K562 (cell line): ENCODE results near the gene CRYM. TPM values are rescaled to one million over a fixed set of nuclear protein-coding genes. Genes with fewer than 3 reads are reported as not detected.

Experiments
- ATAC-seq: fragments of 200-7000 bp; cut with Tn5 transposase; 3 replicates; pipeline ENCODE4 v1.9.1; 2020; ENCODE audit warnings: moderate library complexity
- BruUV-seq: library from RNA; stranded (reverse); fragments of 400-500 nt; replicated peaks from 2 replicates; lab custom pipeline; 2021; lab: Mats Ljungman, UMichigan
- CTCF ChIA-PET: fragments of 300-600 bp; formaldehyde crosslinking; extraction: SDS; loops from one replicate; lab custom pipeline; 2021; ENCODE audit warnings: low intra/inter-chr PET ratio; lab: Yijun Ruan, JAX
- POLR2A ChIA-PET: fragments of 300-600, 350-650 bp; sonication (Branson Sonifier 250); formaldehyde crosslinking; extraction: SDS; loops from one replicate; lab custom pipeline; 2021; ENCODE audit warnings: antibody characterized with exemption, inconsistent platforms; lab: Yijun Ruan, JAX
- DNase-seq, 4 experiments: peaks; one replicate each; pipeline versions ENCODE4 v3.0.0 to v3.0.0-alpha.2; 2011 to 2018; ENCODE audit warnings: low spot score in 3 of 4, mixed read lengths in 3 of 4; ENCODE audit errors: extremely low read depth in 1 of 4
- FAIRE-seq: peaks from 2 replicates; lab custom pipeline; 2011; peaks lifted over from hg19 to GRCh38; lab: Jason Lieb, UNC
- H2AFZ ChIP-seq: 2 replicates; pipeline ENCODE4 v1.6.0; 2011; ENCODE audit warnings: low read depth, low read length, control low read depth, inconsistent platforms
- H3K27ac ChIP-seq: fragments of 200-600 bp; 3 replicates; pipeline ENCODE4 v1.8.0; 2011; ENCODE audit warnings: low read depth, mild to moderate bottlenecking, control low read depth, inconsistent platforms, low read length, moderate library complexity, mixed read lengths; ENCODE audit errors: extremely low read depth
- H3K27me3 ChIP-seq, 2 experiments: fragments of 300-600 bp in 1 of 2; 2 replicates in 1 of 2; 3 replicates in 1 of 2; pipeline versions ENCODE4 v1.6.0 to v1.8.0; 2011; ENCODE audit warnings: inconsistent platforms in 2 of 2, low read length in 2 of 2, mild to moderate bottlenecking in 1 of 2, mixed read lengths in 1 of 2, moderate library complexity in 1 of 2; ENCODE audit not compliant: control insufficient read depth in 2 of 2, insufficient read depth in 2 of 2
- H3K36me3 ChIP-seq: fragments of 300-600 bp; 3 replicates; pipeline ENCODE4 v1.8.0; 2011; ENCODE audit warnings: mild to moderate bottlenecking, low read length, inconsistent platforms; ENCODE audit not compliant: control insufficient read depth, insufficient read depth
- H3K4me1 ChIP-seq, 2 experiments: fragments of 200-600 bp in 1 of 2; replicated peaks in 1 of 2; 2 replicates in 1 of 2; 3 replicates in 1 of 2; pipeline versions ENCODE4 v1.5.1 to v1.8.0; 2011; ENCODE audit warnings: inconsistent platforms in 2 of 2, low read length in 2 of 2, mild to moderate bottlenecking in 1 of 2, mixed read lengths in 1 of 2, moderate library complexity in 1 of 2; ENCODE audit not compliant: control insufficient read depth in 2 of 2, insufficient read depth in 2 of 2
- H3K4me2 ChIP-seq: 2 replicates; pipeline ENCODE4 v1.6.1; 2011; ENCODE audit warnings: low read length, control low read depth, inconsistent platforms, mixed read lengths; ENCODE audit not compliant: insufficient read depth
- H3K4me3 ChIP-seq: fragments of 200-600 bp; sonication (generic), shearing (Covaris generic); 2 replicates; pipeline ENCODE4 v1.5.1; 2016; ENCODE audit warnings: control low read depth, inconsistent platforms
- H3K79me2 ChIP-seq: fragments of 200-600 bp; 3 replicates; pipeline ENCODE4 v1.8.0; 2011; ENCODE audit warnings: low read length, inconsistent platforms; ENCODE audit not compliant: control insufficient read depth, insufficient read depth
- H3K9ac ChIP-seq, 2 experiments: 2 replicates each; pipeline versions ENCODE4 v1.6.0 to v1.6.1; 2011; ENCODE audit warnings: low read depth in 2 of 2, low read length in 2 of 2, control low read depth in 1 of 2, inconsistent platforms in 1 of 2, mild to moderate bottlenecking in 1 of 2, mixed read lengths in 1 of 2; ENCODE audit not compliant: insufficient read depth in 1 of 2
- H3K9me1 ChIP-seq: one replicate; pipeline ENCODE4 v1.6.0; 2011; ENCODE audit warnings: inconsistent platforms, mild to moderate bottlenecking, low read length, moderate library complexity; ENCODE audit not compliant: control insufficient read depth, insufficient read depth
- H3K9me3 ChIP-seq: replicated peaks from 2 replicates; pipeline ENCODE4 v1.5.1; 2011; ENCODE audit warnings: low read depth, low read length, inconsistent platforms; ENCODE audit not compliant: control insufficient read depth, insufficient read depth
- H4K20me1 ChIP-seq: replicated peaks from 2 replicates; pipeline ENCODE4 v1.6.1; 2011; ENCODE audit warnings: low read length, inconsistent platforms, mixed read lengths; ENCODE audit not compliant: control insufficient read depth, insufficient read depth
- CBFA2T2 ChIP-seq: fragments of 450-650 bp; conservative IDR thresholded peaks from 2 replicates; pipeline ENCODE4 v1.6.1; 2017; ENCODE audit warnings: mild to moderate bottlenecking
- CCNT2 ChIP-seq: IDR thresholded peaks from 2 replicates; pipeline ENCODE4 v1.6.1; 2011; ENCODE audit warnings: borderline replicate concordance, low read depth, mild to moderate bottlenecking, moderate library complexity, mixed read lengths, low read length; ENCODE audit not compliant: insufficient read length; ENCODE audit errors: extremely low read depth
- CTBP1 ChIP-seq: fragments of 450-650 bp; IDR thresholded peaks from 2 replicates; pipeline ENCODE4 v1.6.1; 2016; ENCODE audit warnings: borderline replicate concordance
- EZH2 ChIP-seq: IDR thresholded peaks from 2 replicates; pipeline ENCODE4 v1.6.1; 2012; ENCODE audit warnings: low read depth, mild to moderate bottlenecking, inconsistent platforms, low read length, borderline replicate concordance
- HMG20A ChIP-seq: fragments of 450-650 bp; formaldehyde crosslinking; conservative IDR thresholded peaks from 2 replicates; pipeline ENCODE4 v1.4.0; 2020; ENCODE audit warnings: mild to moderate bottlenecking, mixed read lengths
- HNRNPL ChIP-seq: fragments of 200-400 bp; formaldehyde crosslinking; IDR thresholded peaks from 2 replicates; pipeline ENCODE4 v1.6.1; 2017; ENCODE audit warnings: low read depth, mild to moderate bottlenecking, low read length
- ILK ChIP-seq: fragments of 450-650 bp; IDR thresholded peaks from 2 replicates; pipeline ENCODE4 v1.6.1; 2016; ENCODE audit warnings: missing genetic modification characterization, low read depth, mild to moderate bottlenecking, missing compliant biosample characterization, moderate library complexity, borderline replicate concordance
- JUND ChIP-seq, 2 experiments: IDR thresholded peaks; 2 replicates in 1 of 2; 3 replicates in 1 of 2; pipeline ENCODE4 v1.6.1; 2011; ENCODE audit warnings: borderline replicate concordance in 2 of 2, low read depth in 2 of 2, low read length in 2 of 2, improper control_type of control experiment in 1 of 2, missing biosample characterization in 1 of 2, missing genetic modification characterization in 1 of 2, missing genetic modification reagents in 1 of 2
- KDM1A ChIP-seq, 2 experiments: fragments of 450-650 bp; IDR thresholded peaks; 2 replicates each; pipeline ENCODE4 v1.6.1; 2016; ENCODE audit warnings: mild to moderate bottlenecking in 2 of 2
- MCM5 ChIP-seq: fragments of 450-650 bp; IDR thresholded peaks from 2 replicates; pipeline ENCODE4 v1.6.1; 2016; ENCODE audit warnings: low read depth
- MYC ChIP-seq, 2 experiments: fragments of 250-450 bp in 1 of 2; sonication (Bioruptor Pico) in 1 of 2; IDR thresholded peaks; 2 replicates each; pipeline versions ENCODE4 v1.5.1 to v1.6.1; 2012 to 2021; ENCODE audit warnings: low read depth in 2 of 2, borderline replicate concordance in 1 of 2, improper control_type of control experiment in 1 of 2, low read length in 1 of 2, mild to moderate bottlenecking in 1 of 2, moderate library complexity in 1 of 2
- NCOA1 ChIP-seq: fragments of 450-650 bp; IDR thresholded peaks from 2 replicates; pipeline ENCODE4 v1.6.1; 2016; ENCODE audit warnings: low read depth
- NELFE ChIP-seq: IDR thresholded peaks from 2 replicates; pipeline ENCODE4 v1.6.1; 2011; ENCODE audit warnings: mild to moderate bottlenecking; ENCODE audit not compliant: insufficient read depth, insufficient read length
- PHF8 ChIP-seq: fragments of 200-600 bp; sonication (generic); IDR thresholded peaks from 2 replicates; pipeline ENCODE4 v1.6.1; 2012; ENCODE audit warnings: mixed run types, mild to moderate bottlenecking, inconsistent platforms, low read length, moderate library complexity, borderline replicate concordance
- POLR3A ChIP-seq: IDR thresholded peaks from 2 replicates; pipeline ENCODE4 v1.6.1; 2011; ENCODE audit warnings: borderline replicate concordance, mild to moderate bottlenecking, moderate library complexity; ENCODE audit not compliant: insufficient read length, insufficient read depth; ENCODE audit errors: extremely low read depth
- RNF2 ChIP-seq: sonication (generic); IDR thresholded peaks from 2 replicates; pipeline ENCODE4 v1.6.1; 2016
- STAG1 ChIP-seq: sonication (generic); formaldehyde crosslinking; IDR thresholded peaks from 2 replicates; pipeline ENCODE4 v1.5.0; 2020; ENCODE audit warnings: missing genetic modification reagents, borderline replicate concordance
- ZEB2 ChIP-seq: fragments of 450-650 bp; IDR thresholded peaks from 2 replicates; pipeline ENCODE4 v1.6.1; 2016
- ZKSCAN3 ChIP-seq: fragments of 250-450 bp; sonication (Bioruptor Pico); IDR thresholded peaks from 2 replicates; pipeline ENCODE4 v1.4.0; 2020
- ZNF175 ChIP-seq: fragments of 200-800 bp; sonication (Bioruptor generic); IDR thresholded peaks from 2 replicates; pipeline ENCODE4 v1.6.1; 2016; ENCODE audit warnings: low read depth, mild to moderate bottlenecking, missing genetic modification characterization, missing compliant biosample characterization
- WGBS: fragments of 100-300 bp; shearing (Covaris generic); methylation state at CpG from one replicate; pipeline ENCODE4 v1.1.6; 2016; ENCODE audit warnings: low coverage, mixed read lengths; ENCODE audit not compliant: insufficient coverage; ENCODE audit errors: missing lambda C conversion rate; 5-methylcytosine and 5-hydroxymethylcytosine counted together
- in situ Hi-C: fragments of 300-500 bp; cut with MboI; formaldehyde crosslinking; loops from 4 replicates; pipeline ENCODE4 v1.15.0; 2018; ENCODE audit warnings: inconsistent platforms, mixed read lengths
- intact Hi-C: fragments of 100-400 bp; cut with micrococcal nuclease; formaldehyde crosslinking; loops from 2 replicates; pipeline ENCODE4 v1.14.2; 2022
- polyA plus RNA-seq, 8 experiments: library from polyadenylated mRNA; depleted of rRNA in 4 of 8; stranded (reverse) in 5 of 8; unstranded in 3 of 8; fragments of >200 nt; fragmentation: Nextera tagmentation in 2 of 8; fragmentation: Illumina TruSeq in 1 of 8; extraction: Ambion mirVana in 2 of 8; extraction: Trizol in 1 of 8; gene quantifications; 2 replicates each; pipeline versions ENCODE4 v1.2.1 to v1.2.3, GENCODE V29; 2011 to 2014; ENCODE audit warnings: inconsistent platforms in 1 of 8, missing spikeins in 1 of 8
- total RNA-seq, 7 experiments: library from RNA; depleted of rRNA in 6 of 7; stranded (reverse); fragments of >200 nt in 6 of 7; fragmentation: Illumina TruSeq in 2 of 7; extraction: Trizol in 2 of 7; gene quantifications; 2 replicates each; pipeline versions ENCODE4 v1.2.1 to v1.2.3, GENCODE V29; 2011 to 2021; ENCODE audit warnings: low replicate concordance in 1 of 7
- TF ChIP-seq, protein P1 (sequence below): fragments of 250-450 bp; sonication (Bioruptor Pico); IDR thresholded peaks from 2 replicates; pipeline ENCODE4 v1.8.0; 2021; ENCODE audit warnings: mild to moderate bottlenecking, moderate library complexity
- TF ChIP-seq, protein P2 (sequence below): fragments of 250-450 bp; sonication (Bioruptor Pico); IDR thresholded peaks from 2 replicates; pipeline ENCODE4 v1.6.1; 2021; ENCODE audit warnings: mild to moderate bottlenecking

The CRYM gene
- total and polyA plus RNA-seq, 9 of the 15 experiments (the other 6 are each of a cell fraction or from before 2014, with no cell fraction given), result 0.08 to 0.98 (median 0.47) TPM

DNA sequence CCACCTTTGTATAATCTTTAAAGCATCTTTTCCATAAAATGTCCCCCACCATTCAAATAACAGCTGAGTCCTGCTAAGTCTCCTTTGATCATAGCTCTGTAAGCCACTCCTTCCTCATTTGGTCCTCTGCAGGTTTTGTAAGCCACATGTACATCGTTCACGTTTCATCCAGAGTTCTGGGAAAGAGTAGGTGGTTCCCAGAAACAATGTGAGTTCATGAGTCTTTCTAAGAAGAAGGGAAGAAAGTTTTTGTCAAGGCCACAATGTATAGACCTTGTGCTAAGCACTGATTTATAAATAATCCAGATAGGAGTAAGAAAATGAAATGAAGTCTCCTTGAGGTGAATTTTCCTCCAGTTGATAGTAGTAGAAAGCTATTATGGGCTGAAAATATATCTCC lies 53.3 kb downstream of the CRYM start:
- ChIA-PET POLR2A (interaction anchor here (0.6 to 1.3 kb wide), 3 partner anchors 8 to 50 kb away, joined by 3 read pairs; partner anchors contain the start of gene ANKS4B), CTCF (no interaction called here)
- H3K4me3 ChIP-seq, result no peak overlapping the region
- peak in 2 of 4 experiments; percentile 8 to 55 for DNase-seq
- H2AFZ ChIP-seq, result no peak overlapping the region
- intact Hi-C loops (loop anchor here (5.0 kb wide), 1 partner anchor 53 kb away; the partner anchor contains the start of gene CRYM), in situ Hi-C loops (no loop called here)
- no peaks in the 10 kb centered on the region for H3K79me2 ChIP-seq
- H3K27me3 ChIP-seq, result peaks cover 2 to 6% of the 10 kb centered on the region in 2 experiments; a peak in 4 of 5 replicates
- H3K9me1 ChIP-seq, result no peaks in the 10 kb centered on the region
- no peak overlapping the region for H3K9ac ChIP-seq
- ATAC-seq, result no peak
- H3K27ac ChIP-seq, result no peak overlapping the region
- BruUV-seq, result no TSS peak
- peaks cover 0 to 7% of the 10 kb centered on the region in 2 experiments; a peak in 2 of 5 replicates for H3K4me1 ChIP-seq
- H4K20me1 ChIP-seq, result no peaks in the 10 kb centered on the region
- WGBS, result 0% methylated on average over 2 of the region's 2 CpGs
- H3K9me3 ChIP-seq, result no peaks in the 10 kb centered on the region
- no peak overlapping the region for H3K4me2 ChIP-seq
- no peak for FAIRE-seq
- no peaks in the 10 kb centered on the region for H3K36me3 ChIP-seq
- no peak for TF ChIP-seq ZKSCAN3
- no peak for TF ChIP-seq EZH2
- no peak for TF ChIP-seq RNF2
- TF ChIP-seq ILK (tag), result no peak
- TF ChIP-seq, protein P1, sequence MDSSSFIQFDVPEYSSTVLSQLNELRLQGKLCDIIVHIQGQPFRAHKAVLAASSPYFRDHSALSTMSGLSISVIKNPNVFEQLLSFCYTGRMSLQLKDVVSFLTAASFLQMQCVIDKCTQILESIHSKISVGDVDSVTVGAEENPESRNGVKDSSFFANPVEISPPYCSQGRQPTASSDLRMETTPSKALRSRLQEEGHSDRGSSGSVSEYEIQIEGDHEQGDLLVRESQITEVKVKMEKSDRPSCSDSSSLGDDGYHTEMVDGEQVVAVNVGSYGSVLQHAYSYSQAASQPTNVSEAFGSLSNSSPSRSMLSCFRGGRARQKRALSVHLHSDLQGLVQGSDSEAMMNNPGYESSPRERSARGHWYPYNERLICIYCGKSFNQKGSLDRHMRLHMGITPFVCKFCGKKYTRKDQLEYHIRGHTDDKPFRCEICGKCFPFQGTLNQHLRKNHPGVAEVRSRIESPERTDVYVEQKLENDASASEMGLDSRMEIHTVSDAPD, result no peak
- TF ChIP-seq CBFA2T2, result no peak
- no peak for TF ChIP-seq STAG1 (CRISPR knock-in tag)
- peak; percentile 72 to 86 for TF ChIP-seq KDM1A (IDR thresholded peaks at IDR 0.05)
- no peak for TF ChIP-seq POLR3A
- no peak for TF ChIP-seq MCM5
- TF ChIP-seq ZNF175 (CRISPR knock-in tag), result no peak
- TF ChIP-seq NELFE, result no peak
- TF ChIP-seq, protein P2, sequence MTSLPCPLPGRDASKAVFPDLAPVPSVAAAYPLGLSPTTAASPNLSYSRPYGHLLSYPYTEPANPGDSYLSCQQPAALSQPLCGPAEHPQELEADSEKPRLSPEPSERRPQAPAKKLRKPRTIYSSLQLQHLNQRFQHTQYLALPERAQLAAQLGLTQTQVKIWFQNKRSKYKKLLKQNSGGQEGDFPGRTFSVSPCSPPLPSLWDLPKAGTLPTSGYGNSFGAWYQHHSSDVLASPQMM (CRISPR knock-in tag), result no peak
- TF ChIP-seq HNRNPL, result no peak
- no peak for TF ChIP-seq NCOA1
- 0 out of 2 replicates have a peak, but pooled peaks have one; percentile 12 for TF ChIP-seq MYC (IDR thresholded peaks at IDR 0.05; ENCODE audit: low read depth, low read length)
- TF ChIP-seq MYC (CRISPR knock-in tag; IDR thresholded peaks at IDR 0.05; ENCODE audit: borderline replicate concordance, low read depth), result no peak
- no peak for TF ChIP-seq HMG20A (CRISPR knock-in tag)
- TF ChIP-seq ZEB2, result no peak
- no peak for TF ChIP-seq PHF8
- TF ChIP-seq CCNT2, result no peak
- peak; percentile 68; the same call in 1 of the 2 replicates for TF ChIP-seq CTBP1
- TF ChIP-seq JUND (IDR thresholded peaks at IDR 0.05; ENCODE audit: borderline replicate concordance, low read depth, low read length), result 0 out of 2 replicates have a peak, but pooled peaks have one; percentile 12
- TF ChIP-seq JUND (tag; IDR thresholded peaks at IDR 0.05; ENCODE audit: borderline replicate concordance, low read depth, low read length), result no peak
